A549 (cell line): ENCODE measurements around the gene SPA17. TPM values are rescaled to one million over a fixed set of nuclear protein-coding genes. Genes with fewer than 3 reads are reported as not detected.

ENCODE experiments used
- ATAC-seq, 2 experiments: fragments of 200-7000 bp in 1 of 2; fragments of >200 bp in 1 of 2; cut with Nextera tagmentation in 1 of 2; cut with Tn5 transposase in 1 of 2; 3 replicates each; pipeline versions ENCODE4 v1.8.0 to v1.9.1; 2018 to 2020; ENCODE audit warnings: mild to moderate bottlenecking in 1 of 2, moderate library complexity in 1 of 2
- CTCF ChIA-PET: fragments of 300-600 bp; sonication (Branson Sonifier 250); formaldehyde crosslinking; extraction: SDS; loops from one replicate; lab custom pipeline; 2021; ENCODE audit warnings: antibody characterized with exemption, inconsistent platforms; lab: Yijun Ruan, JAX
- POLR2A ChIA-PET: fragments of 350-600 bp; formaldehyde crosslinking; extraction: SDS; loops from one replicate; lab custom pipeline; 2021; ENCODE audit warnings: antibody characterized with exemption, inconsistent platforms; lab: Yijun Ruan, JAX
- DNase-seq, 2 experiments: peaks; one replicate each; pipeline versions ENCODE4 v3.0.0 to v3.0.0-alpha.2; 2011 to 2016; ENCODE audit warnings: low read depth in 1 of 2, low spot score in 1 of 2
- FAIRE-seq: peaks from 2 replicates; lab custom pipeline; 2011; peaks lifted over from hg19 to GRCh38; lab: Jason Lieb, UNC
- H3K27ac ChIP-seq, 2 experiments: fragments of >200 bp; sonication (Bioruptor Twin); formaldehyde crosslinking; 3 replicates each; pipeline ENCODE4 v1.5.1; 2016 to 2017
- H3K4me1 ChIP-seq: fragments of >200 bp; sonication (Bioruptor Twin); formaldehyde crosslinking; 3 replicates; pipeline ENCODE4 v1.6.1; 2016
- H3K4me2 ChIP-seq: fragments of >200 bp; sonication (Bioruptor Twin); formaldehyde crosslinking; 3 replicates; pipeline ENCODE4 v1.6.1; 2016
- H3K4me3 ChIP-seq: fragments of >200 bp; sonication (Bioruptor Twin); formaldehyde crosslinking; 3 replicates; pipeline ENCODE4 v1.5.1; 2016
- H3K9me3 ChIP-seq: fragments of >200 bp; sonication (Bioruptor Twin); formaldehyde crosslinking; 3 replicates; pipeline ENCODE4 v1.6.1; 2016
- CBX8 ChIP-seq: fragments of 200-600 bp; sonication (generic); IDR thresholded peaks from 2 replicates; pipeline ENCODE4 v1.6.1; 2016
- CEBPB ChIP-seq, 2 experiments: fragments of >200 bp in 1 of 2; sonication (Bioruptor Twin) in 1 of 2; formaldehyde crosslinking in 1 of 2; IDR thresholded peaks; 2 replicates each; pipeline ENCODE4 v1.6.1; 2012 to 2016
- EP300 ChIP-seq, 2 experiments: fragments of >200 bp; sonication (Bioruptor Twin); formaldehyde crosslinking; IDR thresholded peaks; 2 replicates in 1 of 2; 3 replicates in 1 of 2; pipeline ENCODE4 v1.6.1; 2016 to 2017
- FOSL2 ChIP-seq, 2 experiments: fragments of 450-650 bp in 1 of 2; fragments of >200 bp in 1 of 2; sonication (Bioruptor Twin) in 1 of 2; formaldehyde crosslinking; IDR thresholded peaks; 2 replicates each; pipeline versions ENCODE4 v1.5.0 to v1.6.1; 2016 to 2020; ENCODE audit warnings: mild to moderate bottlenecking in 1 of 2, moderate library complexity in 1 of 2
- FOXS1 ChIP-seq: fragments of 250-450 bp; sonication (Bioruptor Pico); IDR thresholded peaks from 2 replicates; pipeline ENCODE4 v1.5.0; 2020; ENCODE audit warnings: mild to moderate bottlenecking, moderate library complexity
- GATA3 ChIP-seq: IDR thresholded peaks from 2 replicates; pipeline ENCODE4 v1.6.1; 2012; ENCODE audit warnings: borderline replicate concordance
- HDAC2 ChIP-seq: fragments of 200-600 bp; sonication (generic); IDR thresholded peaks from 2 replicates; pipeline ENCODE4 v1.6.1; 2016
- HOXB13 ChIP-seq: fragments of 250-450 bp; sonication (Bioruptor Pico); IDR thresholded peaks from 2 replicates; pipeline ENCODE4 v1.5.0; 2020; ENCODE audit warnings: low read depth, mild to moderate bottlenecking, moderate library complexity
- HOXB5 ChIP-seq: fragments of 250-450 bp; sonication (Bioruptor Pico); IDR thresholded peaks from 2 replicates; pipeline ENCODE4 v1.5.0; 2020; ENCODE audit warnings: mild to moderate bottlenecking, moderate library complexity
- JUN ChIP-seq, 2 experiments: fragments of >200 bp; sonication (Bioruptor Twin); formaldehyde crosslinking; IDR thresholded peaks; 2 replicates in 1 of 2; 3 replicates in 1 of 2; pipeline ENCODE4 v1.6.1; 2016 to 2017
- JUNB ChIP-seq: fragments of >200 bp; sonication (Bioruptor Twin); formaldehyde crosslinking; IDR thresholded peaks from 2 replicates; pipeline ENCODE4 v1.6.1; 2016
- KDM5A ChIP-seq: fragments of 200-600 bp; sonication (generic); IDR thresholded peaks from 2 replicates; pipeline ENCODE4 v1.6.1; 2016; ENCODE audit warnings: antibody characterized with exemption, mild to moderate bottlenecking
- MAZ ChIP-seq: fragments of 150-350 bp; IDR thresholded peaks from 2 replicates; pipeline ENCODE4 v1.6.1; 2014; ENCODE audit warnings: antibody characterized with exemption, low read depth, low read length, borderline replicate concordance
- MYC ChIP-seq: IDR thresholded peaks from 2 replicates; pipeline ENCODE4 v1.6.1; 2012; ENCODE audit warnings: mild to moderate bottlenecking, inconsistent platforms, low read length, improper control_type of control experiment, borderline replicate concordance
- NFE2L2 ChIP-seq: fragments of 150-350 bp; conservative IDR thresholded peaks from 2 replicates; pipeline ENCODE4 v1.6.1; 2014; ENCODE audit warnings: low read length
- NR3C1 ChIP-seq: fragments of >200 bp; sonication (Bioruptor Twin); formaldehyde crosslinking; IDR thresholded peaks from 3 replicates; pipeline ENCODE4 v1.6.1; 2017
- PHF8 ChIP-seq: fragments of 200-600 bp; sonication (generic); IDR thresholded peaks from 2 replicates; pipeline ENCODE4 v1.6.1; 2016; ENCODE audit warnings: low read depth, mild to moderate bottlenecking, antibody characterized with exemption, moderate library complexity, borderline replicate concordance
- POLR2A ChIP-seq: IDR thresholded peaks from 2 replicates; pipeline ENCODE4 v1.6.1; 2012; ENCODE audit warnings: mild to moderate bottlenecking, low read length
- POLR2AphosphoS2 ChIP-seq: conservative IDR thresholded peaks from 2 replicates; pipeline ENCODE4 v1.6.1; 2012; ENCODE audit warnings: low read length, improper control_type of control experiment, inconsistent platforms
- RARB ChIP-seq: fragments of 250-450 bp; sonication (Bioruptor Pico); IDR thresholded peaks from 2 replicates; pipeline ENCODE4 v1.8.0; 2021; ENCODE audit warnings: mild to moderate bottlenecking, moderate library complexity
- RCOR1 ChIP-seq: fragments of 150-350 bp; IDR thresholded peaks from 2 replicates; pipeline ENCODE4 v1.6.1; 2014; ENCODE audit warnings: antibody characterized with exemption, low read length, low read depth
- RNF2 ChIP-seq: fragments of 200-600 bp; sonication (generic); IDR thresholded peaks from 2 replicates; pipeline ENCODE4 v1.6.1; 2016; ENCODE audit warnings: low read depth, mild to moderate bottlenecking, antibody characterized with exemption, moderate library complexity, borderline replicate concordance
- TP53 ChIP-seq: fragments of 250-450 bp; sonication (Bioruptor Pico); IDR thresholded peaks from 2 replicates; pipeline ENCODE4 v1.5.0; 2021; ENCODE audit warnings: mild to moderate bottlenecking, moderate library complexity
- ZC3H11A ChIP-seq: fragments of 450-650 bp; IDR thresholded peaks from 2 replicates; pipeline ENCODE4 v1.6.1; 2014; ENCODE audit warnings: antibody characterized with exemption, mild to moderate bottlenecking
- ZFP36 ChIP-seq: fragments of 450-650 bp; IDR thresholded peaks from 2 replicates; pipeline ENCODE4 v1.6.1; 2014; ENCODE audit warnings: borderline replicate concordance; ENCODE audit not compliant: partially characterized antibody
- ZNF302 ChIP-seq: fragments of 250-450 bp; sonication (Bioruptor Pico); IDR thresholded peaks from 2 replicates; pipeline ENCODE4 v1.9.0; 2021; ENCODE audit warnings: inconsistent platforms, mild to moderate bottlenecking, moderate library complexity
- ZSCAN20 ChIP-seq: fragments of 250-450 bp; sonication (Bioruptor Pico); IDR thresholded peaks from 2 replicates; pipeline ENCODE4 v1.8.0; 2022; ENCODE audit warnings: mild to moderate bottlenecking, moderate library complexity
- WGBS: methylation state at CpG from one replicate; pipeline ENCODE4 v1.1.6; 2017; ENCODE audit errors: missing lambda C conversion rate; 5-methylcytosine and 5-hydroxymethylcytosine counted together
- polyA plus RNA-seq, 4 experiments: library from polyadenylated mRNA; depleted of rRNA in 3 of 4; stranded (reverse); fragments of >200 nt; fragmentation: RNase III in 1 of 4; extraction: RNeasy Plus Mini Kit Qiagen cat#74134 plus additional on column Dnase treatment in 1 of 4; gene quantifications; 2 replicates in 3 of 4; 3 replicates in 1 of 4; pipeline ENCODE4 v1.2.3, GENCODE V29; 2011 to 2017
- TF ChIP-seq, protein P1 (sequence below): fragments of 200-600 bp; sonication (generic); IDR thresholded peaks from 2 replicates; pipeline ENCODE4 v1.6.1; 2016; ENCODE audit warnings: antibody characterized with exemption, mild to moderate bottlenecking, moderate library complexity
- TF ChIP-seq, protein P2 (sequence below): IDR thresholded peaks from 2 replicates; pipeline ENCODE4 v1.6.1; 2012
- TF ChIP-seq, protein P3 (sequence below): fragments of >200 bp; sonication (Bioruptor Twin); formaldehyde crosslinking; IDR thresholded peaks from 3 replicates; pipeline ENCODE4 v1.6.1; 2016
- TF ChIP-seq, protein P4 (sequence below): fragments of >200 bp; sonication (Bioruptor Twin); formaldehyde crosslinking; IDR thresholded peaks from 2 replicates; pipeline ENCODE4 v1.6.1; 2016

SPA17 gene
- polyA plus RNA-seq, 2 of the 4 experiments (the other 2 are of a cell fraction), result 23.8 to 27.3 TPM

DNA sequence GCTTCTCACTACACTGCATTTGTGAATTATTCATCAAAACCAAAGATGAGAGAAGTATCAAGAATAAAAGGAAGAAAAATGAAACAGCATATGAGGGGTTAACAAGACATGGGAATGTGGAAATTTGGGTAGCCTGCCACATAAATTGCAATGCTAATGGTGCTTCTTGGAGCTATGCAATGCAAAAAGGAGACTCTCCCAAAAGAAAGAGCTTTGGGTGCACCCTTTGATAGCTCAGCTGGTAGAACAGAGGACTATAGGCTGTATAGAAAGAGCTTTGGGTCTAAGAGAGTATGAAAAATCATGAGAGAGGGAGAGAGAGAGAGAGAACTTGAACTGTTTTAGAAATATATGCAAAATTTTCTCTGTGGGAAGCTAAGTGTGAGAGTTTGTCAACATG, 26.3 kb downstream of the SPA17 start:
- Histone ChIP-seq H3K27ac (no peak overlapping the region), H3K4me2 (no peak overlapping the region), H3K4me1 (no peaks in the 10 kb centered on the region), H3K4me3 (no peak overlapping the region), H3K9me3 (no peaks in the 10 kb centered on the region)
- no peak for ATAC-seq
- TF ChIP-seq FOXS1 (CRISPR knock-in tag) (no peak), KDM5A (no peak), POLR2A (no peak), RNF2 (no peak), GATA3 (no peak), POLR2AphosphoS2 (no peak), PHF8 (no peak), ZNF302 (CRISPR knock-in tag) (no peak), MYC (no peak), JUN (IDR thresholded peaks at IDR 0.05) (no peak), TP53 (CRISPR knock-in tag) (no peak), ZFP36 (no peak), RCOR1 (no peak), CEBPB (IDR thresholded peaks at IDR 0.05) (no peak), HOXB13 (no peak), RARB (CRISPR knock-in tag) (no peak), ZC3H11A (no peak), FOSL2 (IDR thresholded peaks at IDR 0.05) (no peak), FOSL2 (CRISPR knock-in tag; IDR thresholded peaks at IDR 0.05) (no peak)
- TF ChIP-seq, protein P1, sequence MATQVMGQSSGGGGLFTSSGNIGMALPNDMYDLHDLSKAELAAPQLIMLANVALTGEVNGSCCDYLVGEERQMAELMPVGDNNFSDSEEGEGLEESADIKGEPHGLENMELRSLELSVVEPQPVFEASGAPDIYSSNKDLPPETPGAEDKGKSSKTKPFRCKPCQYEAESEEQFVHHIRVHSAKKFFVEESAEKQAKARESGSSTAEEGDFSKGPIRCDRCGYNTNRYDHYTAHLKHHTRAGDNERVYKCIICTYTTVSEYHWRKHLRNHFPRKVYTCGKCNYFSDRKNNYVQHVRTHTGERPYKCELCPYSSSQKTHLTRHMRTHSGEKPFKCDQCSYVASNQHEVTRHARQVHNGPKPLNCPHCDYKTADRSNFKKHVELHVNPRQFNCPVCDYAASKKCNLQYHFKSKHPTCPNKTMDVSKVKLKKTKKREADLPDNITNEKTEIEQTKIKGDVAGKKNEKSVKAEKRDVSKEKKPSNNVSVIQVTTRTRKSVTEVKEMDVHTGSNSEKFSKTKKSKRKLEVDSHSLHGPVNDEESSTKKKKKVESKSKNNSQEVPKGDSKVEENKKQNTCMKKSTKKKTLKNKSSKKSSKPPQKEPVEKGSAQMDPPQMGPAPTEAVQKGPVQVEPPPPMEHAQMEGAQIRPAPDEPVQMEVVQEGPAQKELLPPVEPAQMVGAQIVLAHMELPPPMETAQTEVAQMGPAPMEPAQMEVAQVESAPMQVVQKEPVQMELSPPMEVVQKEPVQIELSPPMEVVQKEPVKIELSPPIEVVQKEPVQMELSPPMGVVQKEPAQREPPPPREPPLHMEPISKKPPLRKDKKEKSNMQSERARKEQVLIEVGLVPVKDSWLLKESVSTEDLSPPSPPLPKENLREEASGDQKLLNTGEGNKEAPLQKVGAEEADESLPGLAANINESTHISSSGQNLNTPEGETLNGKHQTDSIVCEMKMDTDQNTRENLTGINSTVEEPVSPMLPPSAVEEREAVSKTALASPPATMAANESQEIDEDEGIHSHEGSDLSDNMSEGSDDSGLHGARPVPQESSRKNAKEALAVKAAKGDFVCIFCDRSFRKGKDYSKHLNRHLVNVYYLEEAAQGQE, result no peak
- no peak for DNase-seq
- no peak for FAIRE-seq
- ChIA-PET CTCF (interaction anchor here (1.2 to 2.2 kb wide), 2 partner anchors 9 to 94 kb away, joined by 3 to 4 read pairs; no protein-coding TSS in a partner anchor), POLR2A (no interaction called here)

DNA sequence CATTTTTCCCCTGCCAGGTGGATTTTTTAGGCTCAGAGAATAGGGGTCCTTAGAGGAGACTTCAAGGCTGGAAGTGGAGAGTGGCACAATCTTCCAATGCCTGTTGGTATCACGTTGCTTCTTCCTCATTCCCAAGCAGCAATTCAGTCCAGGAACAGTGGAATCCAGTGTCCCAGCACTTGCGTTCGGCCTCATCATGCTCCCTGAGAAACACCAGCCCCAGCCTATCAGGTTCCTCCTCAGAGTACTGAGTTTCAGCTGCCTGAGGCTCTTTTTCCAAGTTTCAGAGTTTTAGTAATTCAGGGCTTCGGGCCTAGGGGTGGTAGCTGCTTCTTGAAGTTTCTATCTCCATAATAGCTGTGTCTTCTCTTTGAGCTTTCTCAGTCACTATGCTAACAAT, 34.1 kb downstream of the SPA17 start:
- H3K9me3 ChIP-seq, result peaks cover 7% of the 10 kb centered on the region; the same call in 2 of the 3 replicates
- ChIA-PET CTCF (no interaction called here), POLR2A (no interaction called here)
- no peak overlapping the region for H3K27ac ChIP-seq
- ATAC-seq (no peak), DNase-seq (no peak), FAIRE-seq (no peak)
- H3K4me1 ChIP-seq, result no peaks in the 10 kb centered on the region
- H3K4me3 ChIP-seq, result no peak overlapping the region
- no peak overlapping the region for H3K4me2 ChIP-seq
- 32% methylated on average over 3 of the region's 4 CpGs for WGBS
- TF ChIP-seq HDAC2, result no peak
- no peak for TF ChIP-seq NFE2L2
- no peak for TF ChIP-seq CBX8
- TF ChIP-seq EP300 (IDR thresholded peaks at IDR 0.05), result no peak
- no peak for TF ChIP-seq JUNB
- no peak for TF ChIP-seq ZSCAN20 (CRISPR knock-in tag)
- TF ChIP-seq, protein P2, sequence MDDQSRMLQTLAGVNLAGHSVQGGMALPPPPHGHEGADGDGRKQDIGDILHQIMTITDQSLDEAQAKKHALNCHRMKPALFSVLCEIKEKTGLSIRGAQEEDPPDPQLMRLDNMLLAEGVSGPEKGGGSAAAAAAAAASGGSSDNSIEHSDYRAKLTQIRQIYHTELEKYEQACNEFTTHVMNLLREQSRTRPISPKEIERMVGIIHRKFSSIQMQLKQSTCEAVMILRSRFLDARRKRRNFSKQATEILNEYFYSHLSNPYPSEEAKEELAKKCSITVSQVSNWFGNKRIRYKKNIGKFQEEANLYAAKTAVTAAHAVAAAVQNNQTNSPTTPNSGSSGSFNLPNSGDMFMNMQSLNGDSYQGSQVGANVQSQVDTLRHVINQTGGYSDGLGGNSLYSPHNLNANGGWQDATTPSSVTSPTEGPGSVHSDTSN, result no peak
- TF ChIP-seq GATA3, result no peak
- no peak for TF ChIP-seq HOXB5 (CRISPR knock-in tag)
- TF ChIP-seq MYC, result no peak
- TF ChIP-seq MAZ, result no peak
- TF ChIP-seq, protein P3, sequence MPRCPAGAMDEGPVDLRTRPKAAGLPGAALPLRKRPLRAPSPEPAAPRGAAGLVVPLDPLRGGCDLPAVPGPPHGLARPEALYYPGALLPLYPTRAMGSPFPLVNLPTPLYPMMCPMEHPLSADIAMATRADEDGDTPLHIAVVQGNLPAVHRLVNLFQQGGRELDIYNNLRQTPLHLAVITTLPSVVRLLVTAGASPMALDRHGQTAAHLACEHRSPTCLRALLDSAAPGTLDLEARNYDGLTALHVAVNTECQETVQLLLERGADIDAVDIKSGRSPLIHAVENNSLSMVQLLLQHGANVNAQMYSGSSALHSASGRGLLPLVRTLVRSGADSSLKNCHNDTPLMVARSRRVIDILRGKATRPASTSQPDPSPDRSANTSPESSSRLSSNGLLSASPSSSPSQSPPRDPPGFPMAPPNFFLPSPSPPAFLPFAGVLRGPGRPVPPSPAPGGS, result no peak
- no peak for TF ChIP-seq RARB (CRISPR knock-in tag)
- TF ChIP-seq NR3C1, result no peak
- TF ChIP-seq FOXS1 (CRISPR knock-in tag), result no peak
- TF ChIP-seq, protein P4, sequence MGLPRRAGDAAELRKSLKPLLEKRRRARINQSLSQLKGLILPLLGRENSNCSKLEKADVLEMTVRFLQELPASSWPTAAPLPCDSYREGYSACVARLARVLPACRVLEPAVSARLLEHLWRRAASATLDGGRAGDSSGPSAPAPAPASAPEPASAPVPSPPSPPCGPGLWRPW, result no peak
- TF ChIP-seq, protein P1, result no peak
